OCI-LY3 (cell line): ENCODE data around the gene STRADA.

Experiments
- H2AFZ ChIP-seq: fragments of 200-600, 300-600 bp; shearing (Covaris generic); 2 replicates; pipeline ENCODE4 v1.6.0; 2014; ENCODE audit warnings: antibody characterized with exemption, low read depth, low read length
- H3K27ac ChIP-seq: fragments of 200-600, 300-600 bp; sonication (generic); 2 replicates; pipeline ENCODE4 v1.5.1; 2014; ENCODE audit warnings: mild to moderate bottlenecking, low read length, moderate library complexity, mixed read lengths
- H3K27me3 ChIP-seq: fragments of 200-600, 300-600 bp; sonication (generic); 2 replicates; pipeline ENCODE4 v1.6.1; 2014; ENCODE audit warnings: low read depth, low read length, mixed read lengths
- H3K36me3 ChIP-seq: fragments of 200-600, 300-600 bp; sonication (generic); replicated peaks from 2 replicates; pipeline ENCODE3; 2014; ENCODE audit warnings: low read depth, low read length, mixed read lengths
- H3K4me1 ChIP-seq: fragments of 300-600, 200-600 bp; sonication (generic); 2 replicates; pipeline ENCODE4 v1.6.1; 2014; ENCODE audit warnings: low read length, mixed read lengths
- H3K4me2 ChIP-seq: fragments of 200-600, 300-600 bp; sonication (generic); 2 replicates; pipeline ENCODE4 v1.6.1; 2014; ENCODE audit warnings: low read length, mixed read lengths
- H3K4me3 ChIP-seq: fragments of 300-600, 200-600 bp; sonication (generic); 2 replicates; pipeline ENCODE4 v1.5.1; 2014; ENCODE audit warnings: antibody characterized with exemption, mild to moderate bottlenecking, low read length, moderate library complexity
- H3K79me2 ChIP-seq: fragments of 300-600, 200-600 bp; shearing (Covaris generic); 2 replicates; pipeline ENCODE4 v1.6.1; 2014; ENCODE audit warnings: mild to moderate bottlenecking, low read length, mixed read lengths
- H3K9ac ChIP-seq: fragments of 300-600, 200-600 bp; shearing (Covaris generic); 2 replicates; pipeline ENCODE4 v1.6.0; 2014; ENCODE audit warnings: mild to moderate bottlenecking, low read length, moderate library complexity
- H3K9me3 ChIP-seq: fragments of 200-600, 300-600 bp; shearing (Covaris generic); 2 replicates; pipeline ENCODE4 v1.6.1; 2014; ENCODE audit warnings: low read length, mixed read lengths; ENCODE audit not compliant: insufficient read depth
- H4K20me1 ChIP-seq: fragments of 200-600, 300-600 bp; sonication (generic); 2 replicates; pipeline ENCODE4 v1.6.1; 2016; ENCODE audit warnings: low read length, mixed read lengths; ENCODE audit not compliant: insufficient read depth
- CTCF ChIP-seq: fragments of 200-600, 300-600 bp; sonication (generic); IDR thresholded peaks from 2 replicates; pipeline ENCODE4 v1.5.1; 2014; ENCODE audit warnings: antibody characterized with exemption, low read length, low read depth
- EZH2phosphoT487 ChIP-seq: fragments of 200-600 bp; shearing (Covaris generic); IDR thresholded peaks from 2 replicates; pipeline ENCODE4 v1.6.1; 2018; ENCODE audit warnings: antibody characterized with exemption, mixed run types, low read depth

The STRADA gene

DNA sequence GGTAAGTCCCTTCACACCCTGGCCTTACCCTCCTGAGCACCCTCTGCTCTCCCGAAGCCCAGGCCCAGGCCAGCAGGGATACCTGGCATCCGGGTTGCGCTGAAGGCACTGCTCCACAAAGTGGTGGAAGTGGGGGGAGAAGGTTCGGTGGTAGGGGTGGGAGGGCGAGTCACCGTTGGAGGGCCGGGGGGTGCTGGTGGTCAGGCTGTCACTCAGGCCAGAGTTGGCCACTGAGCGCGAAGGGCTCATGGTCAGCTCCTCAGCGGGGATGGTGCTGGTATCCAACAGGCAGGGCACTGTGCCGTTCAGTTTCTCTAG lies 37.4 kb downstream of the STRADA start:
- Histone ChIP-seq H3K79me2 (peaks cover 10% of the 10 kb centered on the region), H3K9me3 (peaks cover 8% of the 10 kb centered on the region; the same call in 1 of the 2 replicates), H4K20me1 (no peaks in the 10 kb centered on the region), H3K27ac (no peak overlapping the region), H3K4me1 (peaks cover 20% of the 10 kb centered on the region), H3K4me2 (no peak overlapping the region), H3K27me3 (no peaks in the 10 kb centered on the region), H3K9ac (no peak overlapping the region), H3K4me3 (no peak overlapping the region), H3K36me3 (peaks cover 32% of the 10 kb centered on the region), H2AFZ (no peak overlapping the region)
- TF ChIP-seq CTCF (no peak), EZH2phosphoT487 (no peak)

GRCh38 chr17:63703556-63704258 lies 37.9 kb downstream of the STRADA start:
- Histone ChIP-seq H3K9me3 (peaks cover 8% of the 10 kb centered on the region; the same call in 1 of the 2 replicates), H3K79me2 (peaks cover 15% of the 10 kb centered on the region), H3K4me1 (peaks cover 20% of the 10 kb centered on the region), H3K36me3 (peaks cover 31% of the 10 kb centered on the region), H4K20me1 (no peaks in the 10 kb centered on the region), H3K4me2 (no peak overlapping the region), H3K27me3 (no peaks in the 10 kb centered on the region), H3K27ac (no peak overlapping the region), H3K4me3 (no peak overlapping the region), H2AFZ (no peak overlapping the region), H3K9ac (no peak overlapping the region)
- no peak for TF ChIP-seq CTCF
- no peak for TF ChIP-seq EZH2phosphoT487

DNA sequence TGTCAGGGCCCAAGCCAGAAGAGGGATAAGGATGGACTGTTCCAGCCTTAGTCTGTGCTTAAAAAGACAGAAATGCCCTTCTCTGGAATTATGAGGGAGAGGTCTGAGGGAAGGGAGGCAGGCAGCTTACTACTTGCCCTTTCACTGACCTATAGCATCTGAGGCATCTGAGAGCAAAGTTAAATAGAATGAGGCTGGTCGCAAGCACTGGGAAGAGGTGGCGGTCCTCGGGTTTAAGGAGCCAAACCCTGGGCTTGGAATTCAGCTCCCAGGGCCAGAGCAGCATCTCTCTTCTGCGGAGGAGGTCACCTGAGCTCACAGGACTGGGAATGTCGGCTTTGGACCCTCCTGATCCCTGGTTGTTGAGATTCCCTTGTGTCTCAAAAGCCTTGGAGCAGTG lies 38.6 kb downstream of the STRADA start:
- peaks cover 8% of the 10 kb centered on the region; the same call in 1 of the 2 replicates for H3K9me3 ChIP-seq
- H3K27ac ChIP-seq: no peak overlapping the region
- no peak overlapping the region for H3K9ac ChIP-seq
- H3K79me2 ChIP-seq: peaks cover 22% of the 10 kb centered on the region
- peaks cover 35% of the 10 kb centered on the region for H3K36me3 ChIP-seq
- no peak overlapping the region for H3K4me3 ChIP-seq
- no peaks in the 10 kb centered on the region for H4K20me1 ChIP-seq
- peaks cover 25% of the 10 kb centered on the region for H3K4me1 ChIP-seq
- no peak overlapping the region for H2AFZ ChIP-seq
- no peak overlapping the region for H3K4me2 ChIP-seq
- TF ChIP-seq EZH2phosphoT487 (no peak), CTCF (no peak)
- no peaks in the 10 kb centered on the region for H3K27me3 ChIP-seq

- Histone ChIP-seq H3K4me2 (no peak overlapping the region; the same call in 1 of the 2 replicates), H3K4me3 (no peak overlapping the region), H2AFZ (no peak overlapping the region), H3K36me3 (peaks cover 37% of the 10 kb centered on the region), H3K4me1 (peaks cover 28% of the 10 kb centered on the region), H3K27ac (peak overlapping the region; percentile 64; the same call in 1 of the 2 replicates), H3K79me2 (peaks cover 25% of the 10 kb centered on the region), H3K27me3 (no peaks in the 10 kb centered on the region), H4K20me1 (peaks cover under 1% of the 10 kb centered on the region; the same call in 1 of the 2 replicates), H3K9ac (no peak overlapping the region), H3K9me3 (peaks cover 8% of the 10 kb centered on the region; the same call in 1 of the 2 replicates)
- TF ChIP-seq EZH2phosphoT487 (no peak), CTCF (no peak)
These were observed 38.9 kb downstream of the STRADA start for GRCh38 chr17:63702721-63703015.
